Superior temporal gyrus (tissue), 1 donor: ENCODE measurements around the gene HDGFL2.

ENCODE experiments used
- DNase-seq: peaks from one replicate; pipeline ENCODE4 v3.0.0-alpha.2; 2016; ENCODE audit errors: extremely low spot score

The HDGFL2 gene

GRCh38 chr19:4464815-4465581 lies 7.1 kb upstream of the HDGFL2 start:
- DNase-seq, result no peak

- no peak for DNase-seq
Measured at GRCh38 chr19:4467835-4468234, 4.3 kb upstream of the HDGFL2 start.

GRCh38 chr19:4471403-4472173 lies 509 bp upstream of the HDGFL2 start:
- peak; percentile 100 for DNase-seq

GRCh38 chr19:4473011-4473762 lies 1.1 kb downstream of the HDGFL2 start:
- DNase-seq, result no peak

GRCh38 chr19:4473763-4474513 lies 1.8 kb downstream of the HDGFL2 start:
- DNase-seq, result no peak

GRCh38 chr19:4474514-4475022 lies 2.5 kb downstream of the HDGFL2 start:
- DNase-seq, result peak; percentile 64

GRCh38 chr19:4477034-4477801 lies 5.1 kb downstream of the HDGFL2 start:
- DNase-seq, result no peak

- no peak for DNase-seq
Measured at GRCh38 chr19:4482721-4483364, 10.7 kb downstream of the HDGFL2 start.

- no peak for DNase-seq
Measured at GRCh38 chr19:4483385-4483784, 11.3 kb downstream of the HDGFL2 start.

GRCh38 chr19:4487572-4487971 lies 15.5 kb downstream of the HDGFL2 start:
- no peak for DNase-seq

- DNase-seq, result no peak
Measured at GRCh38 chr19:4488496-4488895, 16.4 kb downstream of the HDGFL2 start.

GRCh38 chr19:4491446-4491845 lies 19.3 kb downstream of the HDGFL2 start:
- no peak for DNase-seq

GRCh38 chr19:4492337-4493103 lies 20.4 kb downstream of the HDGFL2 start:
- DNase-seq, result no peak

- no peak for DNase-seq
Measured at GRCh38 chr19:4493104-4493928, 21.2 kb downstream of the HDGFL2 start.

- DNase-seq, result no peak
Measured at GRCh38 chr19:4493929-4494690, 22.0 kb downstream of the HDGFL2 start.

GRCh38 chr19:4494691-4495064 lies 22.6 kb downstream of the HDGFL2 start:
- no peak for DNase-seq

- no peak for DNase-seq
Measured at GRCh38 chr19:4495471-4495870, 23.4 kb downstream of the HDGFL2 start.

- DNase-seq, result no peak
Measured at GRCh38 chr19:4496304-4496703, 24.2 kb downstream of the HDGFL2 start.
